B cell (primary cell): ENCODE data around the gene EIF4EBP2. TPM values are rescaled to one million over a fixed set of nuclear protein-coding genes. Genes with fewer than 3 reads are reported as not detected.
A peak's percentile ranks its signal among the peaks of the same experiment; 100 is the strongest.

Experiments
- ATAC-seq: fragments of 200-7000 bp; cut with Tn5 transposase; one replicate; pipeline ENCODE4 v1.10.0; 2021; ENCODE audit warnings: low read depth, mild to moderate bottlenecking, moderate number of reproducible peaks, moderate library complexity
- CTCF ChIA-PET: fragments of 350-600 bp; sonication (Branson Sonifier 250); formaldehyde crosslinking; loops from one replicate; lab custom pipeline; 2021; ENCODE audit warnings: antibody characterized with exemption, inconsistent platforms; lab: Charles Lee
- POLR2A ChIA-PET: fragments of 350-600 bp; sonication (Branson Sonifier 250); formaldehyde crosslinking; loops from one replicate; lab custom pipeline; 2021; ENCODE audit warnings: antibody characterized with exemption; lab: Charles Lee
- DNase-seq: peaks from one replicate; pipeline ENCODE4 v3.0.0; 2013
- H2AFZ ChIP-seq: 2 replicates; pipeline ENCODE4 v1.6.1; 2012; ENCODE audit warnings: mild to moderate bottlenecking, low read depth, low read length; ENCODE audit not compliant: insufficient read depth, poor library complexity, severe bottlenecking
- H3K27ac ChIP-seq, 2 donors: 1 replicate in 1 of 2; 2 replicates in 1 of 2; pipeline ENCODE4 v1.5.1; 2012 to 2013; ENCODE audit warnings: low read length in 2 of 2, mild to moderate bottlenecking in 2 of 2, moderate library complexity in 1 of 2
- H3K27me3 ChIP-seq, 4 experiments: fragments of 200-600 bp in 1 of 4; sonication (generic) in 1 of 4; replicated peaks in 1 of 4; 1 replicate in 2 of 4; 2 replicates in 2 of 4; pipeline versions ENCODE4 v1.6.1 to v1.7.0; 2013 to 2016; ENCODE audit warnings: low read length in 3 of 4, mild to moderate bottlenecking in 2 of 4, mixed read lengths in 1 of 4, moderate library complexity in 1 of 4; ENCODE audit not compliant: insufficient read depth in 4 of 4, control insufficient read depth in 3 of 4; ENCODE audit errors: control extremely low read depth in 1 of 4
- H3K36me3 ChIP-seq, 2 experiments: replicated peaks in 1 of 2; 1 replicate in 1 of 2; 2 replicates in 1 of 2; pipeline versions ENCODE4 v1.6.1 to v1.7.1; 2013; ENCODE audit warnings: low read length in 1 of 2; ENCODE audit not compliant: insufficient read depth in 2 of 2, control insufficient read depth in 1 of 2; ENCODE audit errors: control extremely low read depth in 1 of 2, extremely low read depth in 1 of 2
- H3K4me1 ChIP-seq, 2 donors: fragments of 200-600 bp in 1 of 2; sonication (generic) in 1 of 2; 1 replicate in 1 of 2; 2 replicates in 1 of 2; pipeline versions ENCODE4 v1.5.1 to v1.6.1; 2013 to 2017; ENCODE audit warnings: low read length in 2 of 2; ENCODE audit not compliant: control insufficient read depth in 2 of 2, insufficient read depth in 2 of 2
- H3K4me2 ChIP-seq: replicated peaks from 2 replicates; pipeline ENCODE3; 2012; ENCODE audit warnings: mild to moderate bottlenecking, low read depth, low read length; ENCODE audit not compliant: poor library complexity, severe bottlenecking
- H3K4me3 ChIP-seq, 5 experiments: fragments of 200-600 bp in 1 of 5; sonication (generic) in 1 of 5; 1 replicate in 3 of 5; 2 replicates in 2 of 5; pipeline versions ENCODE4 v1.5.1 to v1.7.0; 2011 to 2016; ENCODE audit warnings: low read length in 4 of 5, mild to moderate bottlenecking in 4 of 5, low read depth in 2 of 5, control low read depth in 1 of 5, moderate library complexity in 1 of 5; ENCODE audit not compliant: insufficient read depth in 1 of 5; ENCODE audit errors: control extremely low read depth in 1 of 5, extremely low read depth in 1 of 5
- H3K79me2 ChIP-seq: fragments of 200-600 bp; sonication (generic); one replicate; pipeline ENCODE4 v1.6.0; 2016; ENCODE audit warnings: low read length; ENCODE audit not compliant: control insufficient read depth, insufficient read depth
- H3K9ac ChIP-seq: fragments of 200-600 bp; sonication (generic); 2 replicates; pipeline ENCODE4 v1.6.1; 2017; ENCODE audit warnings: mild to moderate bottlenecking, low read length, moderate library complexity
- H3K9me3 ChIP-seq, 3 donors: one replicate each; pipeline versions ENCODE4 v1.6.1 to v1.7.1; 2013; ENCODE audit warnings: low read length in 2 of 3; ENCODE audit not compliant: control insufficient read depth in 2 of 3, insufficient read depth in 1 of 3; ENCODE audit errors: control extremely low read depth in 1 of 3
- H4K20me1 ChIP-seq: 2 replicates; pipeline ENCODE4 v1.6.0; 2012; ENCODE audit warnings: mild to moderate bottlenecking, low read length; ENCODE audit not compliant: insufficient read depth, control insufficient read depth, poor library complexity, severe bottlenecking
- H3K27ac Mint-ChIP-seq: one replicate; pipeline ENCODE4 v1.8.0; 2021; ENCODE audit warnings: mixed read lengths
- H3K27me3 Mint-ChIP-seq: one replicate; pipeline ENCODE4 v1.8.0; 2021; ENCODE audit warnings: mixed read lengths
- H3K4me1 Mint-ChIP-seq: one replicate; pipeline ENCODE4 v1.8.0; 2021; ENCODE audit warnings: mixed read lengths
- H3K4me3 Mint-ChIP-seq: one replicate; pipeline ENCODE4 v1.8.0; 2021; ENCODE audit warnings: mixed read lengths
- H3K9me3 Mint-ChIP-seq: one replicate; pipeline ENCODE4 v1.8.0; 2022; ENCODE audit warnings: mixed read lengths; ENCODE audit not compliant: insufficient read depth
- EZH2 ChIP-seq: IDR thresholded peaks from 2 replicates; pipeline ENCODE4 v1.6.1; 2012; ENCODE audit warnings: borderline replicate concordance, low read depth, mild to moderate bottlenecking, moderate library complexity, low read length; ENCODE audit not compliant: insufficient read depth, poor library complexity, severe bottlenecking
- WGBS: methylation state at CpG from one replicate; pipeline ENCODE4 v1.1.5; 2013; ENCODE audit warnings: missing lambda C conversion rate; ENCODE audit not compliant: insufficient coverage; 5-methylcytosine and 5-hydroxymethylcytosine counted together
- intact Hi-C: fragments of 100-400 bp; cut with micrococcal nuclease; formaldehyde crosslinking; loops from one replicate; pipeline ENCODE4 v1.10.0; 2022
- polyA plus RNA-seq: library from polyadenylated mRNA; depleted of rRNA; stranded (reverse); fragments of >200 nt; gene quantifications from 2 replicates; pipeline ENCODE4 v1.2.3, GENCODE V29; 2012
- total RNA-seq, 2 donors: library from RNA; stranded (reverse); fragments of 120-200 nt in 1 of 2; gene quantifications; 1 replicate in 1 of 2; 2 replicates in 1 of 2; pipeline versions ENCODE4 v1.2.3 to v1.2.4, GENCODE V29; 2013 to 2022
- TF ChIP-seq, protein P1 (sequence below): fragments of 200-600 bp; IDR thresholded peaks from one replicate; pipeline ENCODE4 v1.8.0; 2022; ENCODE audit warnings: antibody characterized with exemption, mild to moderate bottlenecking

EIF4EBP2 gene
- total and polyA plus RNA-seq, 2 donors (not counting 1 experiment from before 2014, with no cell fraction given), result 8.7 to 37.8 TPM

DNA sequence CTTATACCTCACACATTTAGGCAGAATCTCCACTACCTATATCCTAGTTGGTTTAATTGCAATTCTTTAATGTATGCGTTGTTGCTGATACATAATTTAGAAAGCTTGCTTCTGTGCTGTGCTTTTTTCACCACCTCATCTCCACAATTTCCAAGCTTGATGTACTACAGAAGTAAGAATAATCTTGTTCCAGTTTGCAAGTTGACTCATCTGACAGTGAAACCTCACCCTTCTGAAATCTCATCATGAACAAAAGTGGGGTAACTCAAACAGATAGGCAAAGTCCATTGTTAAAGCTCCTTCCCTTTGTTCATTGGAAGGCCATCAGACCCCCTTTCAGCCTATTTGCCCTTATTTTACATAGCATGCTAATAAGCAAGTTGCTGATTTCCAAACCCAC is 13.6 kb downstream of the EIF4EBP2 start:
- H3K9me3 Mint-ChIP-seq, result no peaks in the 10 kb centered on the region
- Histone ChIP-seq H3K36me3 (peaks cover 0 to 27% of the 10 kb centered on the region in 2 experiments), H3K4me2 (no peak overlapping the region), H3K79me2 (peaks cover 3% of the 10 kb centered on the region), H4K20me1 (peaks cover 15% of the 10 kb centered on the region), H3K9me3 (no peaks in the 10 kb centered on the region), H3K4me1 (no peaks in the 10 kb centered on the region), H3K27ac (no peak overlapping the region), H3K4me3 (no peak overlapping the region), H2AFZ (no peak overlapping the region), H3K9ac (no peak overlapping the region), H3K27me3 (no peaks in the 10 kb centered on the region)
- intact Hi-C loops, result no loop called here
- no peak for ATAC-seq
- H3K4me3 Mint-ChIP-seq, result no peak overlapping the region
- TF ChIP-seq, protein P1, sequence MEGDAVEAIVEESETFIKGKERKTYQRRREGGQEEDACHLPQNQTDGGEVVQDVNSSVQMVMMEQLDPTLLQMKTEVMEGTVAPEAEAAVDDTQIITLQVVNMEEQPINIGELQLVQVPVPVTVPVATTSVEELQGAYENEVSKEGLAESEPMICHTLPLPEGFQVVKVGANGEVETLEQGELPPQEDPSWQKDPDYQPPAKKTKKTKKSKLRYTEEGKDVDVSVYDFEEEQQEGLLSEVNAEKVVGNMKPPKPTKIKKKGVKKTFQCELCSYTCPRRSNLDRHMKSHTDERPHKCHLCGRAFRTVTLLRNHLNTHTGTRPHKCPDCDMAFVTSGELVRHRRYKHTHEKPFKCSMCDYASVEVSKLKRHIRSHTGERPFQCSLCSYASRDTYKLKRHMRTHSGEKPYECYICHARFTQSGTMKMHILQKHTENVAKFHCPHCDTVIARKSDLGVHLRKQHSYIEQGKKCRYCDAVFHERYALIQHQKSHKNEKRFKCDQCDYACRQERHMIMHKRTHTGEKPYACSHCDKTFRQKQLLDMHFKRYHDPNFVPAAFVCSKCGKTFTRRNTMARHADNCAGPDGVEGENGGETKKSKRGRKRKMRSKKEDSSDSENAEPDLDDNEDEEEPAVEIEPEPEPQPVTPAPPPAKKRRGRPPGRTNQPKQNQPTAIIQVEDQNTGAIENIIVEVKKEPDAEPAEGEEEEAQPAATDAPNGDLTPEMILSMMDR, result no peak
- TF ChIP-seq EZH2, result no peak
- ChIA-PET CTCF (interaction anchor here (0.5 kb wide), 1 partner anchor 119 kb away, joined by 5 read pairs; no protein-coding TSS in a partner anchor), POLR2A (no interaction called here)
- H3K27ac Mint-ChIP-seq, result peak overlapping the region; percentile 7
- peaks cover 19% of the 10 kb centered on the region for H3K4me1 Mint-ChIP-seq
- no peaks in the 10 kb centered on the region for H3K27me3 Mint-ChIP-seq
- no CpG with 5 or more reads among the region's 1 CpG for WGBS
- no peak for DNase-seq

DNA sequence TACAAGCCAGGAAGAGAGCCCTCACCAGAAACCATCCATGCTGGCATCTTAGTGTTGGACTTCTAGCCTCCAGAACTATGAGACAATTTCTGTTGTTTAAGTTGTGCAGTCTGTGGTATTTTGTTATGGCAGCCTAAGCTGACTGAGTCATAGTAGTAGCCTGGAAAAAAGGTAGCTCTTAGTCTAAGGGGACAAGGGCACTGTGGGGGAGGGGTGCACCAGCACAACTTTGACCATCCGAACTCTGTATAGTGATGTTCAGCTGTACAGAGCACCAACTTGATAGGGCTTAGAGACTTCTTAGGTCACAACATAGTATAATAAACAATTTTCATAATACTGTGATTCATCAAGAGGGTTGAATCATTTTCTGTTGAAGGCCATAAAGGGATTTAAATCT is 14.3 kb downstream of the EIF4EBP2 start:
- POLR2A ChIA-PET, result no interaction called here
- Histone ChIP-seq H3K4me1 (no peaks in the 10 kb centered on the region), H3K27me3 (no peaks in the 10 kb centered on the region), H3K4me2 (no peak overlapping the region), H3K9ac (no peak overlapping the region), H3K79me2 (no peaks in the 10 kb centered on the region), H3K9me3 (no peaks in the 10 kb centered on the region), H3K4me3 (no peak overlapping the region), H3K36me3 (peaks cover 0 to 33% of the 10 kb centered on the region in 2 experiments), H3K27ac (no peak overlapping the region), H2AFZ (no peak overlapping the region), H4K20me1 (peaks cover 8% of the 10 kb centered on the region)
- CTCF ChIA-PET, result no interaction called here
- Mint-ChIP-seq H3K4me1 (peaks cover 17% of the 10 kb centered on the region), H3K27me3 (no peaks in the 10 kb centered on the region), H3K4me3 (no peak overlapping the region), H3K9me3 (no peaks in the 10 kb centered on the region), H3K27ac (no peak overlapping the region)
- TF ChIP-seq, protein P1, result no peak
- TF ChIP-seq EZH2, result no peak
- ATAC-seq (no peak), DNase-seq (no peak)
- intact Hi-C loops, result no loop called here
- no CpG with 5 or more reads among the region's 1 CpG for WGBS
